Panc1 (cell line): ENCODE measurements around the gene ARHGAP20. TPM values are rescaled to one million over a fixed set of nuclear protein-coding genes. Genes with fewer than 3 reads are reported as not detected.

ENCODE experiments used
- ATAC-seq: fragments of 200-7000 bp; cut with Tn5 transposase; 2 replicates; pipeline ENCODE4 v1.9.1; 2020; ENCODE audit warnings: mild to moderate bottlenecking, moderate library complexity
- BruUV-seq: library from RNA; stranded (reverse); fragments of 400-500 nt; replicated peaks from 2 replicates; lab custom pipeline; 2021; lab: Mats Ljungman, UMichigan
- CTCF ChIA-PET: fragments of 300-600 bp; sonication (Branson Sonifier 250); formaldehyde crosslinking; loops from one replicate; lab custom pipeline; 2022; ENCODE audit warnings: antibody characterized with exemption; lab: Charles Lee
- POLR2A ChIA-PET: fragments of 300-600 bp; sonication (Branson Sonifier 250); formaldehyde crosslinking; loops from one replicate; lab custom pipeline; 2022; ENCODE audit warnings: antibody characterized with exemption; lab: Charles Lee
- DNase-seq: peaks from one replicate; pipeline ENCODE4 v3.0.0-alpha.2; 2010; ENCODE audit warnings: low read depth, low spot score
- H3K27ac ChIP-seq: 2 replicates; pipeline ENCODE4 v1.5.1; 2011; ENCODE audit warnings: mild to moderate bottlenecking, low read length, inconsistent platforms
- H3K27me3 ChIP-seq: fragments of 200-500 bp; sonication (Bioruptor generic); 2 replicates; pipeline ENCODE4 v1.6.0; 2014; ENCODE audit warnings: low read length, inconsistent platforms; ENCODE audit not compliant: control insufficient read depth, insufficient read depth
- H3K36me3 ChIP-seq: fragments of 200-500 bp; sonication (Bioruptor generic); 2 replicates; pipeline ENCODE4 v1.5.1; 2014; ENCODE audit warnings: inconsistent platforms, mild to moderate bottlenecking, low read length, moderate library complexity; ENCODE audit not compliant: control insufficient read depth, insufficient read depth
- H3K4me1 ChIP-seq: 2 replicates; pipeline ENCODE4 v1.5.1; 2011; ENCODE audit warnings: inconsistent platforms, mild to moderate bottlenecking, low read length, moderate library complexity; ENCODE audit not compliant: control insufficient read depth, insufficient read depth
- H3K4me3 ChIP-seq, 2 experiments: 2 replicates each; pipeline ENCODE4 v1.5.1; 2011 to 2012; ENCODE audit warnings: low read depth in 2 of 2, low read length in 2 of 2, mild to moderate bottlenecking in 2 of 2, inconsistent platforms in 1 of 2, moderate library complexity in 1 of 2
- H3K9me3 ChIP-seq: fragments of 200-500 bp; sonication (Bioruptor generic); 2 replicates; pipeline ENCODE4 v1.5.1; 2014; ENCODE audit warnings: low read depth, mild to moderate bottlenecking, inconsistent platforms, low read length, moderate library complexity; ENCODE audit not compliant: control insufficient read depth, insufficient read depth
- CTCF ChIP-seq: fragments of 450-650 bp; IDR thresholded peaks from 2 replicates; pipeline ENCODE4 v1.5.1; 2017; ENCODE audit warnings: mild to moderate bottlenecking
- POLR2AphosphoS5 ChIP-seq: IDR thresholded peaks from 2 replicates; pipeline ENCODE4 v1.6.1; 2012; ENCODE audit warnings: mild to moderate bottlenecking, low read depth, low read length, moderate library complexity
- REST ChIP-seq, 2 experiments: IDR thresholded peaks; 2 replicates each; pipeline ENCODE4 v1.6.1; 2011 to 2012; ENCODE audit warnings: low read depth in 2 of 2, control low read depth in 1 of 2, low read length in 1 of 2, mild to moderate bottlenecking in 1 of 2, moderate library complexity in 1 of 2; ENCODE audit not compliant: insufficient read depth in 1 of 2
- SIN3A ChIP-seq: IDR thresholded peaks from 2 replicates; pipeline ENCODE4 v1.6.1; 2012; ENCODE audit warnings: low read depth, mild to moderate bottlenecking, low read length, moderate library complexity, borderline replicate concordance; ENCODE audit not compliant: insufficient read depth
- TCF7L2 ChIP-seq: IDR thresholded peaks from 2 replicates; pipeline ENCODE4 v1.6.1; 2011; ENCODE audit warnings: mild to moderate bottlenecking, low read depth, low read length, inconsistent platforms
- in situ Hi-C: cut with HindIII; loops from 2 replicates; pipeline ENCODE4 v1.10.0; 2016; ENCODE audit warnings: low sequenced_read_pairs, low pct_unique_long_range_greater_than_20kb
- intact Hi-C: fragments of 100-400 bp; cut with micrococcal nuclease; formaldehyde crosslinking; loops from one replicate; pipeline ENCODE4 v1.10.0; 2022; ENCODE audit not compliant: unreplicated experiment
- total RNA-seq: library from RNA; stranded (reverse); gene quantifications from one replicate; pipeline ENCODE4 v1.2.1, GENCODE V29; 2021; ENCODE audit not compliant: unreplicated experiment

The ARHGAP20 gene
- total RNA-seq, 1 experiment from 2014 or later = 0.05 TPM

- Histone ChIP-seq H3K36me3 (no peaks in the 10 kb centered on the region), H3K27ac (no peak overlapping the region), H3K4me1 (no peaks in the 10 kb centered on the region), H3K9me3 (no peaks in the 10 kb centered on the region), H3K4me3 (no peak overlapping the region), H3K27me3 (no peaks in the 10 kb centered on the region)
- in situ Hi-C loops (no loop called here), intact Hi-C loops (no loop called here)
- no peak for TF ChIP-seq SIN3A
- TF ChIP-seq CTCF = no peak
- TF ChIP-seq REST (IDR thresholded peaks at IDR 0.05; ENCODE audit: insufficient read depth in 1 of 2, low read depth in 2 of 2, low read length in 1 of 2) = no peak
- TF ChIP-seq POLR2AphosphoS5 = no peak
- TF ChIP-seq TCF7L2 = no peak
- ATAC-seq = no peak
- DNase-seq = no peak
- BruUV-seq = no TSS peak
- CTCF ChIA-PET = no interaction called here
- POLR2A ChIA-PET = no interaction called here
Measured at GRCh38 chr11:110613197-110613918, 98.9 kb downstream of the ARHGAP20 start.

GRCh38 chr11:110606415-110606814 lies 105.8 kb downstream of the ARHGAP20 start:
- Histone ChIP-seq H3K9me3 (no peaks in the 10 kb centered on the region), H3K36me3 (no peaks in the 10 kb centered on the region), H3K4me1 (no peaks in the 10 kb centered on the region), H3K27me3 (no peaks in the 10 kb centered on the region), H3K4me3 (no peak overlapping the region), H3K27ac (no peak overlapping the region)
- no peak for ATAC-seq
- in situ Hi-C loops = no loop called here
- CTCF ChIA-PET = no interaction called here
- DNase-seq = no peak
- POLR2A ChIA-PET = no interaction called here
- BruUV-seq = no TSS peak
- intact Hi-C loops = no loop called here
- TF ChIP-seq SIN3A = no peak
- no peak for TF ChIP-seq TCF7L2
- TF ChIP-seq POLR2AphosphoS5 = no peak
- no peak for TF ChIP-seq REST (IDR thresholded peaks at IDR 0.05; ENCODE audit: insufficient read depth in 1 of 2, low read depth in 2 of 2, low read length in 1 of 2)
- no peak for TF ChIP-seq CTCF
